ENCODE measurements around the gene EMC7. TPM values are rescaled to one million over a fixed set of nuclear protein-coding genes. Genes with fewer than 3 reads are reported as not detected.

The EMC7 gene
- polyA plus RNA-seq, 1 experiment: 116 TPM

DNA sequence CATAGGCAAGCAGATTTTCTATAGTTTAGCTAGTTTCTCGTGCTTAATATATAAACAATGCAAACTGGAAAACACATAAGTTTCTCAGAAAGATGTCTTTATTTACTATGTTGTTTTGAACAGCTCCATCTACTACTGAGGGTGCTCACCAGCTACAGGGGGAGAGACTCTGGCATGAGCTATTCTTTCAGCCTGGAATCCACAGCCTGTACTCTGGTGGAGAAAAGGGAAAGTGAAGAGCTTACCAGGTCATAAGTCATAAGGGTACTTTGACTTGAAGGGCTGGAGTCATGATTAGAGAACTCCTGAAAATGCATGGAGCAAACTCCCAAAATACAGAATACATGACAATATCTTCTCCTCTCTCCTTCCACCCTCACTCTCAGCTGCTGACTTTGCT lies 58.3 kb downstream of the EMC7 start:
- H3K9me3 ChIP-seq (ENCODE audit: control insufficient read depth, insufficient read depth, low read length): no peaks in the 10 kb centered on the region; the same call in 1 of the 2 replicates
- no peak overlapping the region for H3K27ac ChIP-seq (ENCODE audit: low read depth, low read length)
- TF ChIP-seq, protein P1, sequence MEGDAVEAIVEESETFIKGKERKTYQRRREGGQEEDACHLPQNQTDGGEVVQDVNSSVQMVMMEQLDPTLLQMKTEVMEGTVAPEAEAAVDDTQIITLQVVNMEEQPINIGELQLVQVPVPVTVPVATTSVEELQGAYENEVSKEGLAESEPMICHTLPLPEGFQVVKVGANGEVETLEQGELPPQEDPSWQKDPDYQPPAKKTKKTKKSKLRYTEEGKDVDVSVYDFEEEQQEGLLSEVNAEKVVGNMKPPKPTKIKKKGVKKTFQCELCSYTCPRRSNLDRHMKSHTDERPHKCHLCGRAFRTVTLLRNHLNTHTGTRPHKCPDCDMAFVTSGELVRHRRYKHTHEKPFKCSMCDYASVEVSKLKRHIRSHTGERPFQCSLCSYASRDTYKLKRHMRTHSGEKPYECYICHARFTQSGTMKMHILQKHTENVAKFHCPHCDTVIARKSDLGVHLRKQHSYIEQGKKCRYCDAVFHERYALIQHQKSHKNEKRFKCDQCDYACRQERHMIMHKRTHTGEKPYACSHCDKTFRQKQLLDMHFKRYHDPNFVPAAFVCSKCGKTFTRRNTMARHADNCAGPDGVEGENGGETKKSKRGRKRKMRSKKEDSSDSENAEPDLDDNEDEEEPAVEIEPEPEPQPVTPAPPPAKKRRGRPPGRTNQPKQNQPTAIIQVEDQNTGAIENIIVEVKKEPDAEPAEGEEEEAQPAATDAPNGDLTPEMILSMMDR (IDR thresholded peaks at IDR 0.05; ENCODE audit: low read depth, low read length): no peak
- ChIA-PET CTCF (no interaction called here), POLR2A (no interaction called here)
- H3K4me3 ChIP-seq (ENCODE audit: low read depth, low read length): no peak overlapping the region
- no peak for DNase-seq (ENCODE audit: low read depth, low spot score)
- H3K27me3 ChIP-seq (ENCODE audit: control insufficient read depth, insufficient read depth, low read length): no peaks in the 10 kb centered on the region

DNA sequence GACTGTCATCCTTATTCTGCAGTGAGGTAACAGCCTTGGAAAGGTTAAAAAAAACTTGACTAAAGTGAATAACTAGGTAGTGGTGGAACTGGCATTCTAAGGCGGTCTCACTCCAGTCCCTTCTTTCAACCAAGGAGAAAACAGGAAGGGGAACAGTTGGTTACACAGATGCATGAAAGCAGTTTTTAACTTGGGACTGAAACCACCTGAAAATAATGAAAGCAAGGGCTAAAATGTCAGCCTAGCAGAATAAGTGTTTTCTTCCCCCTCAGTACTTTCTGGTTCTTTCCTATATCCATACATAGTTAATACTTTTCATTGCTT lies 61.9 kb downstream of the EMC7 start:
- no peak for DNase-seq (ENCODE audit: low read depth, low spot score)
- CTCF ChIA-PET: no interaction called here
- Histone ChIP-seq H3K9me3 (ENCODE audit: control insufficient read depth, insufficient read depth, low read length) (no peaks in the 10 kb centered on the region; the same call in 1 of the 2 replicates), H3K27me3 (ENCODE audit: control insufficient read depth, insufficient read depth, low read length) (no peaks in the 10 kb centered on the region), H3K27ac (ENCODE audit: low read depth, low read length) (no peak overlapping the region), H3K4me3 (ENCODE audit: low read depth, low read length) (peak overlapping the region; percentile 95)
- POLR2A ChIA-PET: interaction anchor here (0.6 kb wide), 1 partner anchor 46 kb away, joined by 6 read pairs; no protein-coding TSS in a partner anchor
- TF ChIP-seq, protein P1 (IDR thresholded peaks at IDR 0.05; ENCODE audit: low read depth, low read length): no peak

DNA sequence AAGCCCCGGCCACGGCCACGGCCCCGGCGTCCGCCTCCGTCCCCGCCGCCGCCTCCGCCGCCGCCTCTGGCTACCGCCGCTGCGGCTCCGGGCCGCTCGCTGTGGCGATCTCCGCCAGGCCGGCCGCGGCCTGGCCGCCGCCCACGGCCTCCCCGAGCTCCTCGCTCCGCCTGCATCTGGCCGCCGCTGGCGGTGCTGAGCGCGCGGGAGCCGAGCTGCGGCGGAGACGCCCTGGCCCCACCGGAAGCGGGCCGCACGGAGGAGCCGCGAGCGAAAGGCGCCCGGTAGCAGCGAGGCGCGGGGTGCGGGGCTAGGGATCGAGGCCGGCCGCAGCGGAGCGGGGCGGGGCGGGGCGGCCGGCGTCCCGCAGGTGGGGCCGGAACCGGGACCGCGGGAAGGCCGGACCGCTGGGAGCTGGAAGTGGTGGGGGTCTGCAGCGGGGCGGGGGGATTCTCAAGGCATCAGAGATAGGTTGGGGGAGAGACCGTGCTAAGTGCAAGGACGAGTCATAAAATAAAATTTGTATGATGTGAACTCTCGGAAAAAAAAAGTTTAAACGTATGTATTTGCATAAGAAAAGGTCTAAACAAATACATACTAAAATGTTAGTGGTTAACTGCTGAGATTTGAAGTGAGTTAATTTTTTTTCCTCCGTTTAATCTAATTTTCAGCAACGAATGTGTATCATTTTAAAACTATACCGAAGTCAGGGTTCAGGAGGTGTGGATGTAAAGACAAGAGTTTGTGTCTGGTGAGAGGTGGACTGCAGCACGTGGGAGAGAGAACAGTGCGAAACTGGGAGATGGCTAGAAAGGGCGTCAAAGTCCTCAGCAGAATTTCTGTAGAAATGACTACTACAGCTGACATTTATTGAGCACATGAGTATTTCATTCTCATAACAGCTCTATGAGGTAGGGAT lies 62.5 kb downstream of the EMC7 start, which contains the start of gene AVEN:
Gene AVEN (minus strand): TSS at position 334 of the 919 bp plus-strand sequence. CDS start 158 bp downstream, at position 176.
- no peak for DNase-seq (ENCODE audit: low read depth, low spot score)
- no peaks in the 10 kb centered on the region for H3K27me3 ChIP-seq (ENCODE audit: control insufficient read depth, insufficient read depth, low read length)
- ChIA-PET POLR2A (interaction anchor here (1.0 kb wide), 1 partner anchor 10 kb away, joined by 7 read pairs; no protein-coding TSS in a partner anchor), CTCF (interaction anchor here (0.6 kb wide), 1 partner anchor 97 kb away, joined by 3 read pairs; no protein-coding TSS in a partner anchor)
- H3K27ac ChIP-seq (ENCODE audit: low read depth, low read length): peak within 1 kb of the TSS; percentile 78
- no peaks in the 10 kb centered on the region; the same call in 1 of the 2 replicates for H3K9me3 ChIP-seq (ENCODE audit: control insufficient read depth, insufficient read depth, low read length)
- TF ChIP-seq, protein P1 (IDR thresholded peaks at IDR 0.05; ENCODE audit: low read depth, low read length): no peak
- peak within 1 kb of the TSS; percentile 95 for H3K4me3 ChIP-seq (ENCODE audit: low read depth, low read length)

DNA sequence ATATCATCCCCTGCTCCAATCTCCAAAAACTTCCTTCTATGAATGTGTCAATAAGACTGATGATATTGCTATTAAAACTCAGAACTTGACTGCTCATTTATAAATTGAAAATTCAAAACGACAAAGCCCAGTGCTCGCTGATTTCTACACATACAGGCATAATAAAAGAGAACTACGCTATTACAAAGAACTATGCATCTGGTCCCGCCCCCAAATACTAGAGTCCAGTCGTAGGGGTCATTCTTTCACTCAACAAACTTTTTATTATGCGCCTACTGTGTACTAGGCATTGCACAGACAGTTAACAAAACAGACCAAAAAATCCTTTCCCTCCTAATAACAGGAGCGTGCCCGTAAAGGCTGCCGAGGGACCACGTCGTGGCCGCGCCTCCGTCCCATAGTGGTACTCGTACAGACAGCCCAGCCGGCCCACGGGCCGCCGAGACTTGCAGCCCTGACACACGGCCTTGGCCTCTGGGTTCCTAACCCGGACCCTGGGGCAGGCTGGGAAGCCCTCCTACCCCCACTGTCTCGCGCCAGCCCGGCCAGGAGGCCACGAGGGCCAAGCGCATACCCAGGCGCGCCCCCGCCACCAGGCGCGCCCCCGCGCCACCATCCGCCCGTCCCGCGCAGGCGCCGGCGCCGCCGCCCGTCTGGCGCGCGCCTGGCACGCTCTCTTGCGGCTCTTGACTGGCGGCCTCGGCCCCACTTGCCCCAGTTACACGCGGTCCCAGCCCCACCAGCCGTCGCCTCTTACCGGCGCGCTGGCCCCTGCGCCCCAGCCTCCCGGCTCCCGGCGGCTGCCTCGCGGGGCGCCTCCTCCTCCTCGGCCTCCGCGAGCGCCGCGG lies 63.4 kb downstream of the EMC7 start:
- POLR2A ChIA-PET: interaction anchor here (1.0 kb wide), 1 partner anchor 11 kb away, joined by 7 read pairs; no protein-coding TSS in a partner anchor
- TF ChIP-seq, protein P1 (IDR thresholded peaks at IDR 0.05; ENCODE audit: low read depth, low read length): no peak
- no peak for DNase-seq (ENCODE audit: low read depth, low spot score)
- CTCF ChIA-PET: interaction anchor here (1.0 kb wide), 1 partner anchor 301 kb away, joined by 6 read pairs; no protein-coding TSS in a partner anchor
- Histone ChIP-seq H3K27ac (ENCODE audit: low read depth, low read length) (peak overlapping the region; percentile 78), H3K9me3 (ENCODE audit: control insufficient read depth, insufficient read depth, low read length) (no peaks in the 10 kb centered on the region; the same call in 1 of the 2 replicates), H3K27me3 (ENCODE audit: control insufficient read depth, insufficient read depth, low read length) (no peaks in the 10 kb centered on the region), H3K4me3 (ENCODE audit: low read depth, low read length) (peak overlapping the region; percentile 95)

Other genes starting within 250 kb of the EMC7 start
- 0.02 and 0.07 TPM in 2 replicates for gene CHRM5, start 133.4 kb downstream of the EMC7 start, polyA plus RNA-seq (2011; rRNA removed)
- 20.6 and 22.2 TPM in 2 replicates for gene AVEN, start 62.7 kb downstream of the EMC7 start, polyA plus RNA-seq (2011; rRNA removed)
- 1.6 and 2.2 TPM in 2 replicates for gene PGBD4, start 221 bp upstream of the EMC7 start, polyA plus RNA-seq (2011; rRNA removed)
- gene KATNBL1, start 108.2 kb upstream of the EMC7 start, polyA plus RNA-seq (2011; rRNA removed): 25.2 and 46.6 TPM in 2 replicates
- gene EMC4, start 123.2 kb upstream of the EMC7 start, polyA plus RNA-seq (2011; rRNA removed): 84.1 and 89.4 TPM in 2 replicates
- 16.0 and 19.1 TPM in 2 replicates for gene SLC12A6, start 235.9 kb upstream of the EMC7 start, polyA plus RNA-seq (2011; rRNA removed)
- 262 and 363 TPM in 2 replicates for gene NOP10, start 241.3 kb upstream of the EMC7 start, polyA plus RNA-seq (2011; rRNA removed)
- gene NUTM1, start 241.5 kb upstream of the EMC7 start, polyA plus RNA-seq (2011; rRNA removed): not detected in 2 replicates